Measurements from ENCODE around the gene ARHGAP26.
A peak's percentile ranks its signal among the peaks of the same experiment; 100 is the strongest.

The ARHGAP26 gene

GRCh38 chr5:142749321-142749720 is 20.9 kb upstream of the ARHGAP26 start:
- peak in 1 of 2 donors; percentile 45 for DNase-seq

GRCh38 chr5:142753116-142753631 is 17.0 kb upstream of the ARHGAP26 start:
- no peak for DNase-seq

GRCh38 chr5:142754031-142754430 is 16.1 kb upstream of the ARHGAP26 start:
- DNase-seq = no peak

- no peak for DNase-seq
Observed at GRCh38 chr5:142756576-142756975, 13.6 kb upstream of the ARHGAP26 start.

- DNase-seq = no peak
Observed at GRCh38 chr5:142757564-142757963, 12.6 kb upstream of the ARHGAP26 start.

GRCh38 chr5:142758062-142758795 is 11.9 kb upstream of the ARHGAP26 start:
- peak; percentile 92 to 95 for DNase-seq

- DNase-seq = no peak
Observed at GRCh38 chr5:142758796-142759145, 11.4 kb upstream of the ARHGAP26 start.

GRCh38 chr5:142763701-142764100 is 6.5 kb upstream of the ARHGAP26 start:
- no peak for DNase-seq

GRCh38 chr5:142767178-142767577 is 3.0 kb upstream of the ARHGAP26 start:
- no peak for DNase-seq

- DNase-seq = peak; percentile 51
Observed at GRCh38 chr5:142767911-142768310, 2.3 kb upstream of the ARHGAP26 start.

GRCh38 chr5:142769251-142769792 is 855 bp upstream of the ARHGAP26 start:
- DNase-seq = peak; percentile 78

GRCh38 chr5:142770650-142771609 is 753 bp downstream of the ARHGAP26 start:
- DNase-seq = peak; percentile 45 to 58

GRCh38 chr5:142771666-142772065 is 1.5 kb downstream of the ARHGAP26 start:
- no peak for DNase-seq

GRCh38 chr5:142772446-142773293 is 2.5 kb downstream of the ARHGAP26 start:
- DNase-seq = no peak

GRCh38 chr5:142777099-142777498 is 6.9 kb downstream of the ARHGAP26 start:
- peak; percentile 21 to 38 for DNase-seq

- peak; percentile 29 to 61 for DNase-seq
Observed at GRCh38 chr5:142777850-142778249, 7.7 kb downstream of the ARHGAP26 start.

GRCh38 chr5:142779163-142779840 is 9.1 kb downstream of the ARHGAP26 start:
- DNase-seq = no peak

GRCh38 chr5:142780871-142781270 is 10.7 kb downstream of the ARHGAP26 start:
- DNase-seq = no peak

- no peak for DNase-seq
Observed at GRCh38 chr5:142782976-142783530, 12.9 kb downstream of the ARHGAP26 start.

- DNase-seq = peak; percentile 31 to 38
Observed at GRCh38 chr5:142783601-142784341, 13.6 kb downstream of the ARHGAP26 start.

Data from inflammatory macrophage treated with lipopolysaccharide for 1 hour (primary cell).